IMR-90 (cell line): ENCODE data around the gene RNF19B. TPM values are rescaled to one million over a fixed set of nuclear protein-coding genes. Genes with fewer than 3 reads are reported as not detected.
"Not testable (repeated sequence)": the region's sequence is repeated elsewhere in the genome, so short reads cannot be mapped to it uniquely, and the experiment has no call there.

Source experiments
- ATAC-seq: fragments of 200-7000 bp; cut with Tn5 transposase; 2 replicates; pipeline ENCODE4 v1.9.1; 2020; ENCODE audit warnings: low read depth, mild to moderate bottlenecking, moderate library complexity
- BruUV-seq: library from RNA; stranded (reverse); fragments of 400-500 nt; replicated peaks from 2 replicates; lab custom pipeline; 2021; lab: Mats Ljungman, UMichigan
- CTCF ChIA-PET: fragments of 300-600 bp; formaldehyde crosslinking; extraction: SDS; loops from one replicate; lab custom pipeline; 2021; ENCODE audit warnings: antibody characterized with exemption; lab: Yijun Ruan, JAX
- POLR2A ChIA-PET: fragments of 300-600 bp; sonication (Branson Sonifier 250); formaldehyde crosslinking; loops from one replicate; lab custom pipeline; 2022; ENCODE audit warnings: antibody characterized with exemption; ENCODE audit not compliant: unreplicated experiment; lab: Charles Lee
- DNase-seq: peaks from one replicate; pipeline ENCODE4 v3.0.0; 2013
- H2AFZ ChIP-seq: replicated peaks from 2 replicates; pipeline ENCODE3; 2013; ENCODE audit warnings: low read length, mild to moderate bottlenecking; ENCODE audit not compliant: poor library complexity
- H2AK5ac ChIP-seq: 2 replicates; pipeline ENCODE4 v1.6.1; 2013; ENCODE audit warnings: low read depth, low read length, inconsistent platforms
- H2AK9ac ChIP-seq: replicated peaks from 2 replicates; pipeline ENCODE3; 2013; ENCODE audit warnings: mild to moderate bottlenecking, low read depth, low read length, moderate library complexity; ENCODE audit not compliant: poor library complexity
- H2BK120ac ChIP-seq: 2 replicates; pipeline ENCODE4 v1.6.1; 2013; ENCODE audit warnings: low read depth, low read length, inconsistent platforms
- H2BK15ac ChIP-seq: 3 replicates; pipeline ENCODE4 v1.6.1; 2013; ENCODE audit warnings: low read depth, low read length, inconsistent platforms
- H2BK20ac ChIP-seq: 2 replicates; pipeline ENCODE4 v1.6.1; 2013; ENCODE audit warnings: low read depth, mild to moderate bottlenecking, inconsistent platforms, low read length, moderate library complexity
- H2BK5ac ChIP-seq: 2 replicates; pipeline ENCODE4 v1.6.1; 2013; ENCODE audit warnings: mild to moderate bottlenecking, low read depth, low read length, inconsistent platforms; ENCODE audit not compliant: poor library complexity, severe bottlenecking
- H3K14ac ChIP-seq: replicated peaks from 2 replicates; pipeline ENCODE4 v1.6.1; 2013; ENCODE audit warnings: low read depth, low read length, inconsistent platforms
- H3K18ac ChIP-seq: 2 replicates; pipeline ENCODE4 v1.6.1; 2013; ENCODE audit warnings: low read depth, low read length, control low read depth
- H3K23ac ChIP-seq: 2 replicates; pipeline ENCODE4 v1.6.1; 2013; ENCODE audit warnings: low read depth, low read length, inconsistent platforms
- H3K27ac ChIP-seq: 2 replicates; pipeline ENCODE4 v1.5.1; 2013; ENCODE audit warnings: mild to moderate bottlenecking, control low read depth, low read length; ENCODE audit not compliant: insufficient read depth
- H3K27me3 ChIP-seq: 2 replicates; pipeline ENCODE4 v1.6.1; 2013; ENCODE audit warnings: low read length; ENCODE audit not compliant: control insufficient read depth, insufficient read depth
- H3K36me3 ChIP-seq: 2 replicates; pipeline ENCODE4 v1.6.1; 2013; ENCODE audit warnings: low read length, mixed read lengths; ENCODE audit not compliant: control insufficient read depth, insufficient read depth
- H3K4ac ChIP-seq: 2 replicates; pipeline ENCODE4 v1.6.1; 2013; ENCODE audit warnings: low read depth, low read length, inconsistent platforms
- H3K4me1 ChIP-seq: 2 replicates; pipeline ENCODE4 v1.6.1; 2013; ENCODE audit warnings: low read length, mixed read lengths; ENCODE audit not compliant: control insufficient read depth, insufficient read depth
- H3K4me2 ChIP-seq: 2 replicates; pipeline ENCODE4 v1.6.1; 2013; ENCODE audit warnings: low read depth, mild to moderate bottlenecking, control low read depth, low read length, moderate library complexity
- H3K4me3 ChIP-seq: 2 replicates; pipeline ENCODE4 v1.5.1; 2013; ENCODE audit warnings: low read depth, mild to moderate bottlenecking, control low read depth, low read length, moderate library complexity; ENCODE audit not compliant: insufficient read depth
- H3K56ac ChIP-seq: 2 replicates; pipeline ENCODE4 v1.6.1; 2013; ENCODE audit warnings: low read length, inconsistent platforms; ENCODE audit not compliant: insufficient read depth; ENCODE audit errors: extremely low read depth
- H3K79me1 ChIP-seq, 2 experiments: 2 replicates each; pipeline ENCODE4 v1.6.1; 2013; ENCODE audit warnings: low read length in 2 of 2, inconsistent platforms in 1 of 2, low read depth in 1 of 2
- H3K9ac ChIP-seq: 2 replicates; pipeline ENCODE4 v1.6.1; 2013; ENCODE audit warnings: low read depth, low read length, control low read depth
- H3K9me1 ChIP-seq: 2 replicates; pipeline ENCODE4 v1.6.1; 2013; ENCODE audit warnings: low read length, inconsistent platforms; ENCODE audit not compliant: insufficient read depth
- H3K9me3 ChIP-seq: 2 replicates; pipeline ENCODE4 v1.6.1; 2013; ENCODE audit warnings: low read length; ENCODE audit not compliant: control insufficient read depth, insufficient read depth
- H4K20me1 ChIP-seq: 2 replicates; pipeline ENCODE4 v1.6.1; 2013; ENCODE audit warnings: low read length, inconsistent platforms; ENCODE audit not compliant: insufficient read depth
- H4K5ac ChIP-seq: 2 replicates; pipeline ENCODE4 v1.6.1; 2013; ENCODE audit warnings: mild to moderate bottlenecking, low read depth, low read length, control low read depth
- H4K8ac ChIP-seq, 2 experiments: 2 replicates each; pipeline ENCODE4 v1.6.1; 2013; ENCODE audit warnings: low read depth in 2 of 2, low read length in 2 of 2, control low read depth in 1 of 2, inconsistent platforms in 1 of 2
- H4K91ac ChIP-seq: 2 replicates; pipeline ENCODE4 v1.6.1; 2013; ENCODE audit warnings: low read depth, low read length, inconsistent platforms; ENCODE audit not compliant: insufficient read depth
- WGBS, 2 experiments: methylation state at CpG; one replicate each; pipeline versions ENCODE4 v1.1.5 to v1.1.7; 2013; ENCODE audit warnings: missing lambda C conversion rate in 2 of 2; ENCODE audit not compliant: insufficient read length in 1 of 2; ENCODE audit errors: extremely low coverage in 2 of 2; 5-methylcytosine and 5-hydroxymethylcytosine counted together
- dilution Hi-C: fragments of 300-500 bp; cut with HindIII; formaldehyde crosslinking; loops from one replicate; pipeline ENCODE4 v1.14.3; 2018; ENCODE audit warnings: low sequenced_read_pairs; ENCODE audit not compliant: unreplicated experiment
- in situ Hi-C: fragments of 300-500 bp; cut with MboI; formaldehyde crosslinking; loops from 3 replicates; pipeline ENCODE4 v1.14.3; 2019; ENCODE audit warnings: low sequenced_read_pairs, inconsistent platforms, mixed read lengths
- intact Hi-C: fragments of 100-400 bp; cut with micrococcal nuclease; formaldehyde crosslinking; loops from 2 replicates; pipeline ENCODE4 v1.10.0; 2022
- polyA plus RNA-seq, 3 experiments: library from polyadenylated mRNA; depleted of rRNA; stranded (reverse); fragments of >200 nt; gene quantifications; 2 replicates each; pipeline ENCODE4 v1.2.3, GENCODE V29; 2012; ENCODE audit warnings: low replicate concordance in 1 of 3
- total RNA-seq: library from RNA; depleted of rRNA; stranded (reverse); fragments of >200 nt; gene quantifications from 2 replicates; pipeline ENCODE4 v1.2.3, GENCODE V29; 2012

The RNF19B gene
- total and polyA plus RNA-seq, 2 of the 4 experiments (the other 2 are of a cell fraction) = 10.0 to 11.6 TPM

GRCh38 chr1:32905588-32905987, 59.0 kb downstream of the RNF19B start:
- H3K4me3 ChIP-seq, in situ Hi-C loops, DNase-seq, ATAC-seq, H2BK20ac ChIP-seq, H3K9me3 ChIP-seq, intact Hi-C loops, H4K91ac ChIP-seq, H3K56ac ChIP-seq, H3K27me3 ChIP-seq, H3K14ac ChIP-seq, dilution Hi-C loops, H4K20me1 ChIP-seq, H4K8ac ChIP-seq, BruUV-seq, H3K18ac ChIP-seq, H3K9me1 ChIP-seq, H3K27ac ChIP-seq, H3K4me2 ChIP-seq, H3K4me1 ChIP-seq, H3K23ac ChIP-seq, H2AK5ac ChIP-seq, H2AK9ac ChIP-seq, H3K9ac ChIP-seq, POLR2A ChIA-PET, H2BK15ac ChIP-seq, H4K5ac ChIP-seq, H3K36me3 ChIP-seq, H2BK5ac ChIP-seq, H3K79me1 ChIP-seq, H3K4ac ChIP-seq, H2BK120ac ChIP-seq, H2AFZ ChIP-seq: not testable (repeated sequence)
- CTCF ChIA-PET = interaction anchor here (0.6 kb wide), 1 partner anchor 421 kb away, joined by 3 read pairs; no protein-coding TSS in a partner anchor
- 71% methylated on average over 7 of the region's 10 CpGs; no CpG with 5 or more reads in 1 of the 2 experiments for WGBS, 2 experiments
